ENCODE results near the gene PACSIN2.
A peak's percentile ranks its signal among the peaks of the same experiment; 100 is the strongest.

The PACSIN2 gene

GRCh38 chr22:42905702-42906183 lies 109.2 kb downstream of the PACSIN2 start:
- DNase-seq (ENCODE audit: low read depth), result no peak

- no peak for DNase-seq (ENCODE audit: low read depth)
Measured at GRCh38 chr22:42905217-42905616, 109.7 kb downstream of the PACSIN2 start.

GRCh38 chr22:42904050-42904449 lies 110.9 kb downstream of the PACSIN2 start:
- DNase-seq (ENCODE audit: low read depth), result no peak

GRCh38 chr22:42902875-42903510 lies 112.0 kb downstream of the PACSIN2 start:
- DNase-seq (ENCODE audit: low read depth), result peak; percentile 79

- DNase-seq (ENCODE audit: low read depth), result no peak
Measured at GRCh38 chr22:42901790-42902508, 113.0 kb downstream of the PACSIN2 start.

- no peak for DNase-seq (ENCODE audit: low read depth)
Measured at GRCh38 chr22:42897960-42898359, 117.0 kb downstream of the PACSIN2 start.

GRCh38 chr22:42895541-42895981 lies 119.4 kb downstream of the PACSIN2 start:
- DNase-seq (ENCODE audit: low read depth), result no peak

- no peak for DNase-seq (ENCODE audit: low read depth)
Measured at GRCh38 chr22:42895087-42895486, 119.9 kb downstream of the PACSIN2 start.

- DNase-seq (ENCODE audit: low read depth), result no peak
Measured at GRCh38 chr22:42893371-42894150, 121.4 kb downstream of the PACSIN2 start.

GRCh38 chr22:42892571-42893316 lies 122.2 kb downstream of the PACSIN2 start:
- no peak for DNase-seq (ENCODE audit: low read depth)

- DNase-seq (ENCODE audit: low read depth), result no peak
Measured at GRCh38 chr22:42892156-42892555, 122.8 kb downstream of the PACSIN2 start.

GRCh38 chr22:42891696-42892095 lies 123.3 kb downstream of the PACSIN2 start:
- DNase-seq (ENCODE audit: low read depth), result no peak

GRCh38 chr22:42891008-42891407 lies 123.9 kb downstream of the PACSIN2 start:
- DNase-seq (ENCODE audit: low read depth), result no peak

GRCh38 chr22:42889304-42889703 lies 125.6 kb downstream of the PACSIN2 start:
- DNase-seq (ENCODE audit: low read depth), result no peak

- no peak for DNase-seq (ENCODE audit: low read depth)
Measured at GRCh38 chr22:42887523-42888507, 127.1 kb downstream of the PACSIN2 start.

GRCh38 chr22:42887120-42887519 lies 127.8 kb downstream of the PACSIN2 start:
- no peak for DNase-seq (ENCODE audit: low read depth)

GRCh38 chr22:42885446-42885845 lies 129.5 kb downstream of the PACSIN2 start:
- DNase-seq (ENCODE audit: low read depth), result peak; percentile 44

GRCh38 chr22:42884616-42885375 lies 130.2 kb downstream of the PACSIN2 start:
- DNase-seq (ENCODE audit: low read depth), result no peak

- DNase-seq (ENCODE audit: low read depth), result no peak
Measured at GRCh38 chr22:42883970-42884369, 131.0 kb downstream of the PACSIN2 start.

- no peak for DNase-seq (ENCODE audit: low read depth)
Measured at GRCh38 chr22:42883121-42883520, 131.8 kb downstream of the PACSIN2 start.
